Ectodermal cell (in vitro differentiated cells): ENCODE data around the gene AMIGO2.

Source experiments
- H3K27ac ChIP-seq: 2 replicates; pipeline ENCODE4 v1.7.0; 2013; ENCODE audit warnings: mild to moderate bottlenecking, low read depth, low read length; ENCODE audit not compliant: insufficient read depth, poor library complexity, severe bottlenecking
- H3K27me3 ChIP-seq: 2 replicates; pipeline ENCODE4 v1.7.0; 2013; ENCODE audit warnings: mild to moderate bottlenecking, low read length; ENCODE audit not compliant: insufficient read depth, control insufficient read depth, poor library complexity, severe bottlenecking
- H3K36me3 ChIP-seq: one replicate; pipeline ENCODE4 v1.7.0; 2013; ENCODE audit warnings: low read length; ENCODE audit not compliant: control insufficient read depth, insufficient read depth
- H3K4me1 ChIP-seq: one replicate; pipeline ENCODE4 v1.7.0; 2013; ENCODE audit warnings: low read length; ENCODE audit not compliant: control insufficient read depth, insufficient read depth
- H3K4me3 ChIP-seq: 2 replicates; pipeline ENCODE4 v1.7.0; 2013; ENCODE audit warnings: low read depth, low read length, control low read depth; ENCODE audit not compliant: insufficient read depth
- H3K9me3 ChIP-seq: 2 replicates; pipeline ENCODE4 v1.7.0; 2013; ENCODE audit warnings: mild to moderate bottlenecking, low read length, moderate library complexity; ENCODE audit not compliant: control insufficient read depth
- WGBS, 2 experiments: methylation state at CpG; one replicate each; pipeline ENCODE4 v1.1.7; 2013; ENCODE audit warnings: missing lambda C conversion rate in 2 of 2; 5-methylcytosine and 5-hydroxymethylcytosine counted together

Gene AMIGO2

GRCh38 chr12:47075192-47076084 is 4.3 kb downstream of the AMIGO2 start:
- Histone ChIP-seq H3K4me1 (peaks cover 3% of the 10 kb centered on the region), H3K36me3 (no peaks in the 10 kb centered on the region), H3K9me3 (no peaks in the 10 kb centered on the region), H3K27me3 (peaks cover 24% of the 10 kb centered on the region), H3K4me3 (no peak overlapping the region), H3K27ac (no peak overlapping the region)
- 85 to 91% methylated on average over 6 to 7 of the region's 7 CpGs for WGBS, 2 experiments

DNA sequence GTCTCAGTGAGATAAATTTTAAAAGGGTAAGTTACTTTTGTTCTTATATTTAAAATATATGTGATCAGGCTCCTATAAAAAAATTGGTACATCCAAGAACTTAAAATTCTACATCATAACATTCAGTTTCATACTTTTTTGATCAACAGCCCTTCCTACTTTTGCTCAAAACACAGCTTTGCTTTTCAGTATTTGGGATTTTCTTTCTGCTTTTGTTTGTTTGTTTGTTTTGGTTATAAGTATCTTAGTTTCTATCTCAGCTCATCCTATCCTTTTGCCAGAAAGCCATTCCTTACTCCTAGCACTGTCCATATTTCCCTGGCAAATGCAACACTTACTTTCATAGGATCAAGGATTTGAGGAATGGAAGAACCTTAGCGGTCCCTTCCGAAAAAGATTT is 5.0 kb downstream of the AMIGO2 start:
- no peaks in the 10 kb centered on the region for H3K9me3 ChIP-seq

DNA sequence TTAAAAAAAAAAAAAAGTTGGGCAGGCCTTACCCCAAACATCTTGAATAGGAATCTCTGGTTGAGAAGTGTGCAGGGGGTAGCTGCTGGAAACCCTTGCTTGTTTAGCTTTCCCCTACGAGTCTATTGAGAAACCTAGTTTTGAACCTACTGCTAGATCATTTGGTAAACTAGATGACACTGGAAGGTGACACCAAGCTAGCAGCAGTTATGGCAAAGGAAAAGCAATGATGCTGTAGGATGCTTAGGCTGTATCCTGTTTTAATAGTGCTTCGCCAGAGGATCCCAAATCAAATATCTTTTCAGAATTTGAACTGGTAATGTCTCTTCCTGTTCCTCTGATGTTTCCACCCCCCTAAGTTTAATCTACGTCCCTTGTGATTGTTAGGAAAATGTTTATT is 5.8 kb downstream of the AMIGO2 start:
- Histone ChIP-seq H3K4me1 (peaks cover 7% of the 10 kb centered on the region), H3K27me3 (peaks cover 15% of the 10 kb centered on the region), H3K9me3 (no peaks in the 10 kb centered on the region), H3K4me3 (no peak overlapping the region), H3K36me3 (no peaks in the 10 kb centered on the region), H3K27ac (no peak overlapping the region)
- WGBS, 2 experiments, result 92 to 93% methylated on average over 2 of the region's 3 CpGs

More for the DNA sequence above, 5.0 kb downstream of the AMIGO2 start:
- peaks cover 20% of the 10 kb centered on the region for H3K27me3 ChIP-seq
- no peaks in the 10 kb centered on the region for H3K36me3 ChIP-seq
- no peak overlapping the region for H3K27ac ChIP-seq
- no peak overlapping the region for H3K4me3 ChIP-seq
- peaks cover 3% of the 10 kb centered on the region for H3K4me1 ChIP-seq
- 98 to 99% methylated on average over 2 of the region's 2 CpGs for WGBS, 2 experiments

DNA sequence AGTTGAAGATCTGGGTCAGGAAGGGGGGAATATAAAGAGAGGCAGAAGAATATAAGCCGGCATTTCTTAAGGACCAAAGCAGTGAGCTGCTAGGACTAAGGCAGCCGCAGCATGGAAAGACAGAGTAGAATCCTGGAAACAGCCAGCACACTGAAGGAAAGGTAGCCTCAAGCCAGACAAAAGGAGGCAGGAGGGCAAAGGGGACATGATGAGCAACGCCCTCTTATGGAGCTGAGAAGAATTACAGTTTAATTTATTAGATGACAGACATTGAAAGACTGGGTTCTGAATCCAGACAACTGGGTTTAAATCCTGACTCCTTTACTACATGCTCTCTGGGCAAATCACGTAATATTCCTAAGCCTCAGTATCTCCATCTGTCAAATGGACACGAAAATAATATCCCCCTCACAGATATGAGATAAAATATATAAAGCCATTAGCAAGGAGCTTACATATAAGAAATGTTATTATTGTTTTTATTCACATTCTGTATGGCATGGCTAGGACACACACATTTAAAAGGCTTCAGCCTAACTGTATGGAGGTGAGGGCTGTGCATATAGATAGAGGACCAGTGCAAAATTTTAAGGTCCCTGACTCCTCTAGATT is 8.4 kb downstream of the AMIGO2 start:
- no peaks in the 10 kb centered on the region for H3K9me3 ChIP-seq
- H3K4me3 ChIP-seq, result no peak overlapping the region
- H3K27ac ChIP-seq, result no peak overlapping the region
- WGBS, 2 experiments, result 38 to 42% methylated on average over 4 to 5 of the region's 5 CpGs
- H3K27me3 ChIP-seq, result no peaks in the 10 kb centered on the region
- H3K4me1 ChIP-seq, result peaks cover 12% of the 10 kb centered on the region
- H3K36me3 ChIP-seq, result no peaks in the 10 kb centered on the region

GRCh38 chr12:47070310-47070709 is 9.4 kb downstream of the AMIGO2 start:
- Histone ChIP-seq H3K36me3 (no peaks in the 10 kb centered on the region), H3K27ac (no peak overlapping the region), H3K4me3 (no peak overlapping the region), H3K27me3 (no peaks in the 10 kb centered on the region), H3K4me1 (peaks cover 12% of the 10 kb centered on the region), H3K9me3 (no peaks in the 10 kb centered on the region)
- 83 to 94% methylated on average over 1 of the region's 1 CpG for WGBS, 2 experiments

- peaks cover 12% of the 10 kb centered on the region for H3K4me1 ChIP-seq
- H3K9me3 ChIP-seq, result no peaks in the 10 kb centered on the region
- H3K27me3 ChIP-seq, result no peaks in the 10 kb centered on the region
- 10% methylated on average over 6 of the region's 6 CpGs for WGBS, 2 experiments
- H3K27ac ChIP-seq, result no peak overlapping the region
- H3K4me3 ChIP-seq, result no peak overlapping the region
- H3K36me3 ChIP-seq, result no peaks in the 10 kb centered on the region
These were observed 11.2 kb downstream of the AMIGO2 start for GRCh38 chr12:47068539-47068938.

GRCh38 chr12:47067771-47068431 is 11.9 kb downstream of the AMIGO2 start:
- no peaks in the 10 kb centered on the region for H3K27me3 ChIP-seq
- 49 to 61% methylated on average over 3 to 5 of the region's 5 CpGs for WGBS, 2 experiments
- H3K36me3 ChIP-seq, result no peaks in the 10 kb centered on the region
- H3K9me3 ChIP-seq, result no peaks in the 10 kb centered on the region
- H3K4me3 ChIP-seq, result no peak overlapping the region
- no peak overlapping the region for H3K27ac ChIP-seq
- H3K4me1 ChIP-seq, result peaks cover 12% of the 10 kb centered on the region

DNA sequence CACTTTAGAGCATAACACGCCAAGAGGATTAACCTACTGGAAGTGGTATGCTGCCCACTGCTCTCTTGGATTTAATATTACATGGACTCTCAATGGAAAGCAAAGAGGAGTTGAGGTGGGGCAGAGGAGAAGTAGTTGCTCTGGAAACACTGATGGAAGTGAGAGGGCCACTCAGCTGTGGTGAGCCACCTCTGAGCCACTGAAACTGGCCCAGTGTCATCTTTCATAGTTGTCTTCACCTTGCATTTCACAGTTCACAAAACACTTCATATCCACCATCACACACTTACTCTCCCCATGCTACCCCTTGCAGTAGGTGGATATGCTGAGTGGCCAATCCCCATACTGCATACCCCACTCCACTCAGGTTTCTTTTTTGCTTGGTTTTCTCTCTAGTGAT is 12.6 kb downstream of the AMIGO2 start:
- WGBS, 2 experiments, result 94 to 100% methylated on average over 1 of the region's 1 CpG
- Histone ChIP-seq H3K36me3 (no peaks in the 10 kb centered on the region), H3K4me3 (no peak overlapping the region), H3K4me1 (peaks cover 12% of the 10 kb centered on the region), H3K27ac (no peak overlapping the region), H3K27me3 (no peaks in the 10 kb centered on the region), H3K9me3 (no peaks in the 10 kb centered on the region)

DNA sequence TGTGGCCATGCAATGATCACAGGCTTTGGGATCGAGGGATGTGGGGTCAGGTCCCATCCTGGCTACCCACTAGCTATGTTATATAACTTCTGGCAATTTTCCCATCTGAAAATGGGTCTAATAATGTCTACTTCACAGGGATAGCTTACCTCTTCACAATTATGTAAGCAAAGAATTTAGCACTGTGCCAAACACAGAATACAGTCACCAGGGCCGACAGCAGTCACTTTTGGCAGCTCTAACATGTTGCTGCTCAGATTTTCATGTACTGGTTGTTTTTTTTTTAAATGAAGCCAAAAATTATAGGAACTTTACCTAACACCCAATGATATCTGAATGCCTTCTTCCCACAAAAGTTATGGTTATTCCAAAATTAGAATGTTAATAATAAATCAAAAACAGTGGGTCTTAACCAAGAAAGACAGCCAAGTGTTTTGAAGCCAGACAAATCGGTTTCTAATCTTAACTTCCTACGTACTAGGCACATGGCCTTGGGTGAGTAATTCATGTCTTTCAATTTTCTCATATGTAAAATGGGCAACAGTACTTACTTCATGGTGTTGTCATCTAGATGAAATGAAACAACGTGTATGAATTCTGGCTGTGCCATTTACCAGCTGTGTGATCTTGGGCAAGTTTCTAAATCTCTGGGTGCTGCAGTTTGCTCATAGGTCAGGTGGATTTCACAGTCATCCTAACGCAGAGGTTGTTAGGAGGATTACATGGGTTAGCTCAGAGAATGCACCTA is 13.3 kb downstream of the AMIGO2 start:
- Histone ChIP-seq H3K4me1 (peaks cover 12% of the 10 kb centered on the region), H3K36me3 (no peaks in the 10 kb centered on the region), H3K4me3 (no peak overlapping the region), H3K27ac (no peak overlapping the region), H3K27me3 (no peaks in the 10 kb centered on the region), H3K9me3 (no peaks in the 10 kb centered on the region)
- 93 to 95% methylated on average over 6 of the region's 6 CpGs for WGBS, 2 experiments
